GM06990 (cell line): ENCODE results near the gene PTPRE.

Experiments
- DNase-seq: peaks from one replicate; pipeline ENCODE4 v3.0.0-alpha.2; 2011; ENCODE audit not compliant: insufficient read length; ENCODE audit errors: extremely low read depth
- H3K27me3 ChIP-seq: replicated peaks from 2 replicates; pipeline ENCODE4 v1.6.0; 2011; ENCODE audit warnings: low read length; ENCODE audit not compliant: control insufficient read depth, insufficient read depth
- H3K36me3 ChIP-seq: 2 replicates; pipeline ENCODE4 v1.5.1; 2011; ENCODE audit warnings: low read length; ENCODE audit not compliant: control insufficient read depth, insufficient read depth
- H3K4me3 ChIP-seq: replicated peaks from 2 replicates; pipeline ENCODE4 v1.5.1; 2011; ENCODE audit warnings: low read depth, mild to moderate bottlenecking, control low read depth, low read length
- TF ChIP-seq, protein P1 (sequence below): IDR thresholded peaks from 2 replicates; pipeline ENCODE4 v1.5.1; 2011; ENCODE audit warnings: low read length, control low read depth, mild to moderate bottlenecking, inconsistent platforms; ENCODE audit not compliant: insufficient read depth, poor library complexity, severe bottlenecking

PTPRE gene

DNA sequence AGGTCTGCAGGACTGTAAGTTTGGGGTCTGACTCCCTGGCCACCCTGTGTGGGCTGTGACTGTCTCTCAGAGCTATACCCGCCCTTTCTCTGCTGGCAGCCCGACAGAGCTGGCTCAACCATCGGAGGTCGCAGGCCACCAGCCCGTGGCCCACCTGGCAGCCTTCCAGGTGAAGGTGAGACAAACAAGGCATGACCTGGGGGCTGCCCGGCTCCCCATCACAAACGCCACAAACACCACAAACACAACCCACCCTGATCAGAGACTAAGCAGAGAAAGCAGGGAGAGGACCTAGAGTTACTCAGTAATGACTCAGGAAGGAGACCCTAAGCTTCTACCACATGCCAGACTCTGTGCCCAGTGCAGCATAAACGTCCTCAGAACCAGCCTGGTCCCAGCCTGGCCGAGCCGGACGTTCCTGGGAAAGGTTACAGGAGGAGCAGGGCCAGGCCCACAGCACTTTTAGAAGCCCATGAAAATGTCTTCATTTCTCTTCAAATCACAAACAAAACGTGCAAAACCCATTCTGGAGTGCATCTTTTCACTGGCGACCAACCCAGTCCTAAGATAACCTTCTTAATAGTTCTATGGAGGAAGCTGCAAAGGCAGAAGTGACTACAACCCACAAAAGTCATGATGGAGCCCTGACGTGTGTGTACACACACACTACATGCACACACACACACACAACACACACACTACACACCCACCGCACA lies 152.5 kb downstream of the PTPRE start:
- Histone ChIP-seq H3K27me3 (no peaks in the 10 kb centered on the region), H3K36me3 (peaks cover 10% of the 10 kb centered on the region), H3K4me3 (no peak overlapping the region)
- TF ChIP-seq, protein P1, sequence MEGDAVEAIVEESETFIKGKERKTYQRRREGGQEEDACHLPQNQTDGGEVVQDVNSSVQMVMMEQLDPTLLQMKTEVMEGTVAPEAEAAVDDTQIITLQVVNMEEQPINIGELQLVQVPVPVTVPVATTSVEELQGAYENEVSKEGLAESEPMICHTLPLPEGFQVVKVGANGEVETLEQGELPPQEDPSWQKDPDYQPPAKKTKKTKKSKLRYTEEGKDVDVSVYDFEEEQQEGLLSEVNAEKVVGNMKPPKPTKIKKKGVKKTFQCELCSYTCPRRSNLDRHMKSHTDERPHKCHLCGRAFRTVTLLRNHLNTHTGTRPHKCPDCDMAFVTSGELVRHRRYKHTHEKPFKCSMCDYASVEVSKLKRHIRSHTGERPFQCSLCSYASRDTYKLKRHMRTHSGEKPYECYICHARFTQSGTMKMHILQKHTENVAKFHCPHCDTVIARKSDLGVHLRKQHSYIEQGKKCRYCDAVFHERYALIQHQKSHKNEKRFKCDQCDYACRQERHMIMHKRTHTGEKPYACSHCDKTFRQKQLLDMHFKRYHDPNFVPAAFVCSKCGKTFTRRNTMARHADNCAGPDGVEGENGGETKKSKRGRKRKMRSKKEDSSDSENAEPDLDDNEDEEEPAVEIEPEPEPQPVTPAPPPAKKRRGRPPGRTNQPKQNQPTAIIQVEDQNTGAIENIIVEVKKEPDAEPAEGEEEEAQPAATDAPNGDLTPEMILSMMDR = no peak
- no peak for DNase-seq

DNA sequence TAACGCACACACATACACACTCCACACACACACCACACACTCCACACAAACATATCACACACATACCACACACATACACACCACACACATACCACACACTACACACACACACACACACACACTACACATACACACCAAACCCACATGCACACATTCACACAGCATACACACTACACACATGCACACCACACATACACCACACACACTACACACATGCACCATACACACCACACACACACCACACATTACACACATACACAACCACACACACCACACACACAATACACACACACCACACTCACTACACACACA lies 153.0 kb downstream of the PTPRE start:
- no peak for DNase-seq
- TF ChIP-seq, protein P1 = no peak
- peaks cover 10% of the 10 kb centered on the region for H3K36me3 ChIP-seq

GRCh38 chr10:128060341-128061250 lies 153.7 kb downstream of the PTPRE start:
- H3K4me3 ChIP-seq = no peak overlapping the region
- H3K36me3 ChIP-seq = peaks cover 8% of the 10 kb centered on the region
- no peaks in the 10 kb centered on the region for H3K27me3 ChIP-seq
- TF ChIP-seq, protein P1 = no peak
- no peak for DNase-seq

More for the DNA sequence above, 153.0 kb downstream of the PTPRE start:
- Histone ChIP-seq H3K4me3 (no peak overlapping the region), H3K27me3 (no peaks in the 10 kb centered on the region)

- no peak overlapping the region for H3K4me3 ChIP-seq
- no peak for DNase-seq
- peaks cover 7% of the 10 kb centered on the region for H3K36me3 ChIP-seq
- TF ChIP-seq, protein P1 = no peak
- no peaks in the 10 kb centered on the region for H3K27me3 ChIP-seq
Observed at GRCh38 chr10:128061306-128062300, 154.7 kb downstream of the PTPRE start.

GRCh38 chr10:128062331-128062880 lies 155.5 kb downstream of the PTPRE start:
- Histone ChIP-seq H3K27me3 (no peaks in the 10 kb centered on the region), H3K4me3 (peak overlapping the region; percentile 34)
- no peak for DNase-seq

More at GRCh38 chr10:128062331-128062880, 155.5 kb downstream of the PTPRE start:
- peaks cover 12% of the 10 kb centered on the region for H3K36me3 ChIP-seq
- TF ChIP-seq, protein P1 = no peak
